Measurements from ENCODE around the gene BPI. TPM values are rescaled to one million over a fixed set of nuclear protein-coding genes. Genes with fewer than 3 reads are reported as not detected.
"Not testable (repeated sequence)": the region's sequence is repeated elsewhere in the genome, so short reads cannot be mapped to it uniquely, and the experiment has no call there.

BPI gene
- total RNA-seq, 1 donor from 2014 or later: not detected

- intact Hi-C loops (cut with micrococcal nuclease): loop anchor here (1.0 kb wide), 2 partner anchors 126 to 298 kb away; no protein-coding TSS in a partner anchor
Measured at GRCh38 chr20:38355161-38356012, 51.4 kb downstream of the BPI start.

GRCh38 chr20:38357653-38358207, 53.8 kb downstream of the BPI start:
- intact Hi-C loops (cut with micrococcal nuclease): no loop called here

DNA sequence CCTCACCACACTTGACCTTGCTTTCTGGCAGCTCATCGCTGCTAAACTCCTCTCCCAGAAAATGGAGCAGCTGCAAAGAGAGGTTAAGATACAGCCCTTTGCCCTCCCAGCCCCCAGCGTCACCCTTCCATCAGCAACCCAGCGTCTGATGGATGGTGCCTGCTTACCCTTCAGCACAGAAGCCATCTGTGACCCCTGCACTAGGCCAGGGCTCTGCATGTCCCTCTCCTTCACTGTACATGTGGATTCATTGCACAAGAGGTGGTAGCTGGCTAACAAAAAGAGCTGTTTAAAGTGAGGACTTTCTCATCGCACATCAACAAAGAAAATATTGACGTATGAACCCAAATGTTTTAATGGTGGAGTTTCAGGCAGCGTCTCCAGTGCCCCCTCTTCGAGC, 54.6 kb downstream of the BPI start:
- intact Hi-C loops (cut with micrococcal nuclease): no loop called here

DNA sequence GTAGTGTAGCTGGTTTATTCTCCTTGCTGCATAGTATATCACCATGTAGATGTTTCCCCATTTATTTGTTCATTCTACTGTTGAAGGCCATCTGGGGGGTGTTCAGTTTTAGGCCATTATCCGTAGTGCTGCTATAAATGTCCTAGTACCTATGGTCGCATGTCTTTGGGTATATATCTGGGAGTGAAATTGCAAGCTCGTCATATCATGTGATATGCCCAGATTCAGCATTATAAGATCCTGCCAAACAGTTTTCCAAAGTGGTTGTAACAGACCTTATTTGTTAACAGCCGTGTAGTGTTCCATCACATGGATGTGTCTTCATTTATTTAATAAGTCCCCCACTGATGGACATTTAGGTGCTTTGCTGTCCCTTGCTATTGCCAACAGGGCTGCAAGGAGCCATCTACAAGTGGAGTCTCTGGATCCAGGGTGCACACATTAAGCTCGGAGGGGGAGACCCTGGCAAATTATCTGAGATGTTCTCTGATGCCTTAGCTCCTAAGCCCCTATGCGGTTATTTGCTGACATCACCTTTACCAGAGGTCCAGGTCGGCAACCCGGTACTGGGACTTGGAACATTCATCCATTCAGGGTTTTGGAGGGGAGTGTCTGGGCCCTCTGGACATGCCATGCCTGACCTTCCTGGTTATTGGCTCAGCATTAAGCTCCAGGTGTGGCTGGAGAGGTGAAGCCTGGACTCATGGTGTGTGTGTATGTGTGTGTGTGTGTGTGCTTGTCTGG, 59.2 kb downstream of the BPI start:
- intact Hi-C loops (cut with micrococcal nuclease): no loop called here

GRCh38 chr20:38369389-38369788, 65.4 kb downstream of the BPI start:
- intact Hi-C loops (cut with micrococcal nuclease): no loop called here

DNA sequence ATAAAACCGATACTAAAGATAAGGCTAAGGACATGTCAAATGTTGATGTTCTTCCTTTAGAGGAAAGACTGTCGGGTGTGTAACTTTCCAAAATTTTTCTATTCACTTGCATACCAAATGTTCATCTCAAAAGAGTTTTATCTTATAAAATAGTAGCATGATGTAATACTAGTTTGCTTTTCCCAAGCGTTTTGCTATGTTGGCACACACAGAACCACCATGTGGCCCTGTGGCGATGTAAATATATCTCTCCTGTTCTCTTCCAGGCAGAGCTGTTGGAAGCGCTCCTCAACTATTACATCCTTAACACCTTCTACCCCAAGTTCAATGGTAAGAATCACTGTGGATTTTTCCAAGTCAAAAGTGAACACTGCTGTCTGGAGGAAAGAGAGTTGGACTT, 68.8 kb downstream of the BPI start:
- intact Hi-C loops (cut with micrococcal nuclease): no loop called here

DNA sequence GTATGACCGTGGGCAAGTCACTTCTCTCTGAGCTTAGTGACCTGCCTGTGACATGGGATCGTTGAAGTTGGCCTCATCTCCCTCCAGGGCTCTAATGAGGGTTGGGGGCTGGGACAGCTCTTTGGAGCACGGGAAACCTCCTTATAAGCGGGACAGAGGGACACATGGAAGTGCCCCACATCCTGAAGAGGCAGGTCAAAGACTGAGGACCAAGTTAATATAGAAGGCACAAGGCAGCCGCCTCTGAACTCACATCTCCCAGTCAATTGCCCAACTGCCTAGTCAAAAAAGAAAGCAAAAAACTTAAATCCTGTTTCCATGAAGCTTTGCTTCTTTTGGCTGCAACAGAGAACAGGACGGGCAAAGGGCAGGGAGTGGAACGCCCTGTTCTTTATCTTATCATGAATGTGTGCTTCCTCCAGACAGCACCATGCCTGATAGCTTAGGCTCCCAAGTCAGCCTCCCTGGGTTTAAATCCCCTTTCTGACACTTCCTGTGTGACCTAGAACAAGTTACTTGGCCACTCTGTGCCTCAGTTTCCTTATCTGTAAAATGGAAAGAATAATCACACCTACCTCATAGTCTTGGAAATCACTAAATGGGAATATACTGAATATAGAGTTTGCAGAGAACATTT, 69.4 kb downstream of the BPI start:
- intact Hi-C loops (cut with micrococcal nuclease): no loop called here

DNA sequence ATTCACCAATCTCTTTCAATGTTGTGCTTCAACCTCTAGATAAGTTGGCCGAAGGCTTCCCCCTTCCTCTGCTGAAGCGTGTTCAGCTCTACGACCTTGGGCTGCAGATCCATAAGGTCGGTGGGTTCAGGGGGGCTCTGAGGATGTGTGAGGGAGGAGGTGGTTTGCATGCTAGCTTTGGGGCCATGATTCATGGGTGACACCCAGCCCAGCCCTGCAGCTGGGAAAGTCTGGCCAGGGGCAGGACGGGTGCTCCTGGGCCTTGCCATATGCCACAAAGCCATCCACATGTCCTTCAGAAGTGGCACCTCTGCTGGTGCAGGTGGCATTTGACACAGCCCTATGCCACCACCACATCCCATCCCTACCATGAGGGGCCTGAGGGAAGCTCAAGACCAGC, 69.9 kb downstream of the BPI start:
- intact Hi-C loops (cut with micrococcal nuclease): no loop called here

- intact Hi-C loops (cut with micrococcal nuclease): no loop called here
Measured at GRCh38 chr20:38377039-38377685, 73.2 kb downstream of the BPI start.

GRCh38 chr20:38377838-38378237, 73.9 kb downstream of the BPI start:
- intact Hi-C loops (cut with micrococcal nuclease): not testable (repeated sequence)

DNA sequence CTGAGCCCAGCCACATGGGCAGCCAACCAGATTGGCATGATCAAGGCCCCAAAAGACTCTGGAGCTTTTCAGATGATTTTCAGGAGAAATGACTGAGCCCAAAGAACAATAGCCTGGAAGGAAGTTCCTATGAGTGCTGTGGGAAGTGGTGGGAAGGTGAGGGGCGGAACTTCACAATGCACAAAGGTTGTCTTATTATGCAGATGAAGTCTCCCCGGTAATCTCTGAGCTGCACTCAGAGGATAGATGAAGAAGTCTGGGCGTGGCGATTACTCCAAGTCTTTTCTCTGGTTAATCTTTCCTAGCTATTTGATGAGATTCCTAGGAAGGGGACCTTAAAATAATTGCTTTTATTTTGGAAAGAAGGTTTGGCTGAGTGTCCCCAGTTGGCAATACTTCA, 79.2 kb downstream of the BPI start:
- intact Hi-C loops (cut with micrococcal nuclease): no loop called here

DNA sequence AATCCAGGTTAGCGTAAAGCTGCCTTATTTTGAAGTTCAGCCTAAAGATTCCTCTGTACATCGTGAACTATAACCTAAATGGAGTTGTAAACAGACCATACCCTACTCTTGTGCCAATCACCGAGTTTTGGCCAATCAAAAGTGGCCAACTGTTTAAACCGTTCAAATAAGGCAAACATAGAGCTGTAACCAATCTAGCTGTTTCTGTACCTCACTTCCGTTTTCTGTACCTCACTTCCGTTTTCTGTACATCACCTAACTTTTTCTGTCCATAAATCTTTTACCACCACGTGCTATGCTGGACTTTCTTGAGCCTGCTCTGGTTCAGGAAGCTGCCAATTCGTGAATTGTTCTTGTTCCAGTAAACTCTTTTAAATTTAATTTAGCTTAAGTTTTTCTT, 82.0 kb downstream of the BPI start:
- intact Hi-C loops (cut with micrococcal nuclease): no loop called here

DNA sequence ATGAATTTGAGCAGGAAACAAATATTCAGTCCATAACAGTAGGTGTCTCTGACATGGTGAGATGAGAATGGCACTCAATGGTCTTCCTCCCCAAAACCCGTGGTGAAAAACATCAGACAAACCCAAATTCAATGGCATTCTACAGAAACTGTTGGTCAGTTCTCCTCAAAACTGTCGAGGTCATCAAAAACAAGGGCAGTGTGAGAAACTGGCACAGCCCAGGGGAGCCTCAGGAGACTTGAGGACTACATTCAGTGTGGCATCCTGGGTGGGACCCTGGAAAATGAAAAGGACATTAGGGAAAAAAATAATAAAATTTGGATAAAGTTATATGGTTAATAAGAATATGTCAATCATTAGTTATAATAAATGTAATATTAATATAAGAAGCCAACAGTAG, 82.9 kb downstream of the BPI start:
- intact Hi-C loops (cut with micrococcal nuclease): no loop called here

Other genes with a start within 250 kb of the BPI start
- 1.6 and 2.3 TPM in 2 replicates for gene TGM2, start 138.9 kb upstream of the BPI start, total RNA-seq
- not detected in 2 replicates for gene KIAA1755, start 43.4 kb upstream of the BPI start, total RNA-seq
- gene LBP, start 42.3 kb downstream of the BPI start, total RNA-seq: not detected in 2 replicates
- 36.5 and 44.8 TPM in 2 replicates for gene SNHG17, start 131.2 kb downstream of the BPI start, total RNA-seq
- 37.2 and 38.0 TPM in 2 replicates for gene RALGAPB, start 168.7 kb downstream of the BPI start, total RNA-seq

Data from T-helper 1 cell treated with Interleukin-12 subunit alpha and Interleukin-12 subunit beta and Interleukin-4 antibody, amounts not matched to agents 30 ng/mL and 1 ng/mL, for 36 hours (primary cell).